GM10847 (cell line): Measurements from ENCODE around the gene GNB2.

Experiments used
- POLR2A ChIP-seq: IDR thresholded peaks from 2 replicates; pipeline ENCODE4 v1.6.1; 2011; ENCODE audit not compliant: insufficient read length; ENCODE audit errors: extremely low read depth

Gene GNB2

DNA sequence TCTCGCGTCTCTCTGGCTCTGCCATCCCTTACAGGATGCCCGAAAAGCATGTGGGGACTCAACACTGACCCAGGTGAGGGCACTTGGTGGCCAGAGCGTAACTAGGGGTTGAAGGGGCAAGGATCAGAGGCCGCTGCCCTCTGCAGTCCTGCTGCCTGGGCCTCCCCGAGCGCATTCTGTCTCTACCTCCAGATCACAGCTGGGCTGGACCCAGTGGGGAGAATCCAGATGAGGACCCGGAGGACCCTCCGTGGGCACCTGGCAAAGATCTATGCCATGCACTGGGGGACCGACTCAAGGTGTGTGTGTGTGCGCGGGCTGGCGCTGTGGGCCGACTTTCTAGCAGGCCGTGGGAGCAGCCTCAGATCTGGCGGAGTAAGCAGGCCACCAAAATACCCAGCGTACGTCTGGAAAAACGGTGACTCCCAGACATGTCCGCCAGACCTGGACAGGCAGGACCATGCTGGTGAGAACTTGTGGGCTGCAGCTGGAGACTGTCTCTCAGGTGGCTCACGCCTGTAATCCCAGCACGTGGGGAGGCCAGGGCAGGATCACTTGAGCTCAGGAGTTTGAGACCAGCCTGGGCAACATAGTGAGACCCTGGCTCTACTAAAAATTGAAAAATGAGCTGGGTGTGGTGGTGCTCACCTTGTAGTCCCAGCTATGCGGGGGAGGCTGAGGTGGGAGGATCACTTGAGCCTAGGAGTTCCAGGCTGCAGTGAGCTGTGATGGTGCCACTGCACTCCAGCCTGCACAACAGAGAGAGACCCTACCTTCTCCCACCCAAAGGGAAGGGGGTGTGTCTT is 3.2 kb downstream of the GNB2 start:
- no peak for TF ChIP-seq POLR2A

DNA sequence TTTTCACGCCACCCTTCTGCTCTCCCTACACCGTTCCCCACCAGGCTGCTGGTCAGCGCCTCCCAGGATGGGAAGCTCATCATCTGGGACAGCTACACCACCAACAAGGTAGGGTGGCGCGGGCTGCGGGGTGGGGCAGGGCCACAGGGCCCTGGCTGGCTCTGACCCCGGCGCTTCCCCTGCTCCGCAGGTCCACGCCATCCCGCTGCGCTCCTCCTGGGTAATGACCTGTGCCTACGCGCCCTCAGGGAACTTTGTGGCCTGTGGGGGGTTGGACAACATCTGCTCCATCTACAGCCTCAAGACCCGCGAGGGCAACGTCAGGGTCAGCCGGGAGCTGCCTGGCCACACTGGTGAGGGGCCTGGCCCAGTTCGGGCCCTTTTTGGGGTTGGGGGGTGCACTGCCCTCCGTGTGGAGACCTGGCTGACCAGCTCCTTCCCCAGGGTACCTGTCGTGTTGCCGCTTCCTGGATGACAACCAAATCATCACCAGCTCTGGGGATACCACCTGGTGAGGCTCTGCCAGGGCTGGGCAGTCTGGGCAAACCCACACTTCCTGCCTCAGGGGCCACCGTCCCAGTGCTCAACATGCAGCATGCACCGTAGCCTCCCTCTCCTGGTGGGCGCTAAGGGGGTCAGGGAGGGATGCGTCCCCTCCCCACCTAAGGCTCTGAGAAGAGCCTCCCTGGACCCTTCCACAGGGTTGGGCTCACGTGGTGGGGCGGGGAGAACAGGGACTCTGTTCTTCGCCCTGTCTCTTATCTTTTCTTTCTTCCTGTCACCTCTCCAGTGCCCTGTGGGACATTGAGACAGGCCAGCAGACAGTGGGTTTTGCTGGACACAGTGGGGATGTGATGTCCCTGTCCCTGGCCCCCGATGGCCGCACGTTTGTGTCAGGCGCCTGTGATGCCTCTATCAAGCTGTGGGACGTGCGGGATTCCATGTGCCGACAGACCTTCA is 4.0 kb downstream of the GNB2 start:
- no peak for TF ChIP-seq POLR2A

DNA sequence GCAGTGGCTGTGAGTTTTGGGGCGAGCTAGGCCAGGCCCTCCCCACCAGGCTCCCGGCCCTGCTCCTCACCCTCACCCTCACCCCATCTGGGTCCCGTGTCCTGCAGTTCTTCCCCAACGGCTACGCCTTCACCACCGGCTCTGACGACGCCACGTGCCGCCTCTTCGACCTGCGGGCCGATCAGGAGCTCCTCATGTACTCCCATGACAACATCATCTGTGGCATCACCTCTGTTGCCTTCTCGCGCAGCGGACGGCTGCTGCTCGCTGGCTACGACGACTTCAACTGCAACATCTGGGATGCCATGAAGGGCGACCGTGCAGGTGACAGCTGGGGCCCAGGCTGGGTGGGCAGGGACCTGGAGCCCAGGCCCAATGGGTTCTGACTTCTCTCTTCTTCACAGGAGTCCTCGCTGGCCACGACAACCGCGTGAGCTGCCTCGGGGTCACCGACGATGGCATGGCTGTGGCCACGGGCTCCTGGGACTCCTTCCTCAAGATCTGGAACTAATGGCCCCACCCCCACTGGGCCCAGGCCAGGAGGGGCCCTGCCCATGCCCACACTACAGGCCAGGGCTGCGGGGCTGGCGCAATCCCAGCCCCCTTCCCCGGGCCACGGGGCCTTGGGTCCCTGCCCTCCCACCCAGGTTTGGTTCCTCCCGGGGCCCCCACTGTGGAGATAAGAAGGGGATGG is 4.9 kb downstream of the GNB2 start:
- TF ChIP-seq POLR2A = no peak

GRCh38 chr7:100679129-100679926 is 5.8 kb downstream of the GNB2 start:
- TF ChIP-seq POLR2A = no peak

DNA sequence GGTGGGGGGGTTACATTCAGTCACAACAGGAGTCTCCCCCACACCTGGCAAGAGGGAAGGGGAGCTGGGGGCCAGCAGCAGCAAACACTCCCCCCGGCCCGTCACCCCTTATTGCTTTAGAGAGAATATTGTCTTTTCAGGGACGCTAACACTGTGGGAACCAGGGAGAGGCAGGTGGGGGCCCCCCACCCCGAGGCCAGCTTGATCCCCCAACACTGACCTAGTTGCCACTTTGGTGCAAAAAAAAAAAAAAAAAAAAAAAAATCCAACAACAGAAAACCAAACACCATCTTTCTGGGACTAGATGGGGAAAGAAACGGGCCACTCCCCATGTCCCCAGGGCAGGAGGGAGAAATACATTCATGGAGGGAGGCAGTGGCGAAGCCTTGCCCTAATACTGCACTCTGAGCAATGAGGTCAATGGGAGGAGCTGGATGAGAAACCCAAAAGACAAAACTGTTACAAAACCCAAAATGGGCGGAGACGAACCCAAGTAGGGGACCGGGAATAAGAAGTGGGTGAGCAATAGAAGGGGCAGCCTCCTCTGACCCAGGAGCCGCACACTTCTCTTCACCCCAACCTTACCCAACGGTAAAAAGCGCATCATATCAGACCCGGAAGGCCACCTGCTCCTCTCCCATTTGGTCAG is 6.5 kb downstream of the GNB2 start:
- peak; percentile 9 for TF ChIP-seq POLR2A

- peak; percentile 17 for TF ChIP-seq POLR2A
These were observed 7.2 kb downstream of the GNB2 start for GRCh38 chr7:100680576-100681271.

- no peak for TF ChIP-seq POLR2A
These were observed 8.1 kb downstream of the GNB2 start for GRCh38 chr7:100681491-100682227.

DNA sequence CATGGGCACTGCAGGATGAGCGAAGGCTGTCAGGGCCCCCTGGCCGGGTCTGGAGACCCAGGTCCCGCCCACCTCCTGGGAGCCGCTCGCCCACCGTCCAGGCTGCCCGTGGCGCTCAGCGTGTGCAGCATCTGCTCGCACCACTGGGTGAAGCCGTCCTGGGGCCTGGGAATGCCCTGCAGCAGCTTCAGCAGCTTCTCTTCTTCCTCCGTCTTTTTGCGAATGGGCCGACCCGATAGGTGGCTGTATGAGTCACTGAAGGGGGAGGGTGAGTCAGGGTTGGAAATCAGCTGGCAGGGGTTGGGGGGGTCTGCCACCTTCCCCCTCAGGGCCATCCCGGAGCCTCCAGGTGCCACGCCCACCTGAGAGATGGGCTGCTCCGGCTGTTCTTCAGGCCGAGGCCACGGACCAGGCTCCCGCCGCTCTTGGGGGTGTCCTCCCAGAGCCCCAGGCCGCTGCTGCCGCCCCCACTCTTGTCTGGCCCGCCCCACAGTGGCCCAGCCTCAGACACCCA is 8.7 kb downstream of the GNB2 start:
- no peak for TF ChIP-seq POLR2A

DNA sequence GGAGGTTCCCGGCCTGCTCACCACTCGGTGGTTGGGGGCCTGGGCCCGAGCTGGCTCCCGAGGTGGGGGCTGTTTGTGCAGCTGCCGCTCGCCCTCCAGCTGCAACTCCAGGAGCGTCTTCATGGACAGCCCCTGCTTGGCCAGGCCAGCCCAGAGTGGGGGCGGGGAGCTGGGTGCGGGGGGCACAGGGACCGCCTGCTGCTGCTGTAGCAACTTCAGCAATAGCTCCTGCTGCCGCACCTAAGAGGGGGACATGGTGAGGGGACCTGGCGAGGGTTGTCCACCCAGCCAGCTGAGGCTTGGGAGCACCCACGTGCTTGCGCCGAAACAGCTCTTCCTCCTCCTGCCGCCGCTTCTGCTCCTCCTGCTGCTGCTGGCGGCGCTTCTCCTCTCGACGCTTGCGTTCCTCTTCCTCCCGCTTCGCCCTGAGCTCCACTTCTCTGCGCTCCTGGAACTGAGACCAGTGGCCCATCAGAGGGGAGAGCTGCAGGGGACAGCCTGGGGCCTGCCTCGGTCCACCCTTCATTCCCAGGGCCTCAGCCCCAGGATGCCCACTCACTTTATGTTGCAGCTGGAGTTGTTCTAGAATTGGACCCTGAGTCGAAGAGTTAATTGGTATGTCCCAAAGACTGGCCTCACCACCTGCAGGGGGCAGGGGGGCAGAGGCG is 9.6 kb downstream of the GNB2 start:
- no peak for TF ChIP-seq POLR2A

DNA sequence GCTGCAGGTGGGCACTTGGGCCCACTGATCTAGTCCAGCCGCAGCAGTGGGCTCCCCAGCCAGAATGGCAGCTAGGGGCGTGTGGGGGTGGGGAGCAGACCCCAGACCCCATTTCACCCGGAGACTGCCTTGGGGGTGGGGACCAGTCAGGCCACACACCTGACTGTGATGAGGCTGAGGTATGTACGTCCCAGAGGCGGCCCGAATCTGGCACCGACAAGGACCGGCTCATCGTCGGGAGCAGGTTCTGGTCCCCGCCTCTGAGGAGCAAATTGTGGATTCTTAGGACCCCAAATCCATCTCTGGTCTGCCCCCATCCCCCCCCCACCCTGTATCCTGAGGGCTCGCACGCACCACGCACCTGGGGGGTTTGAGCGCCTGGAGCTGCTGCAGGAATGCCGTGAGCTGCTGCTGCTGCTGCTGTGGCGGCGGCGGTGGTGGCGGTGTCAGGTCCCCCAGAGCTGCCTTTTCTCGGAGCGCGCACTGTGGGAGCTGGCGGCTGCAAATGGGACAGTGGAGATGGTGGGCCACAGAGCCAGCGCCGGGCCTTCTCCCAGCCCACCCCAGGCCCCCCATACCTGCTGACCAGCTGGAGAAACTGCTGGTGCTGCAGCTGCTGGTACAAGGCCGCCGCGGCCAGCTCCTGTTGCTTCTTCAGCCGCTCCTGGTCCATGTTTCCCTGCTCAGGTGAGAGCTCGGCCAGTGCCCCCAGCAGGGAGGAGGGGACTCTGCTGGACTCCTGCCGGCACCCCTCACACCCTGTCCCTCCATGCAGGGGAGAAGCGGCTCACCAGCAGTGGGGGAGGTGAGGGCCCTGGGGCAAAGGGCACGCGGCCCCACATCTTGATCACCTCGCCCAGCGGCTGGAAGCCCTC is 10.4 kb downstream of the GNB2 start:
- no peak for TF ChIP-seq POLR2A

DNA sequence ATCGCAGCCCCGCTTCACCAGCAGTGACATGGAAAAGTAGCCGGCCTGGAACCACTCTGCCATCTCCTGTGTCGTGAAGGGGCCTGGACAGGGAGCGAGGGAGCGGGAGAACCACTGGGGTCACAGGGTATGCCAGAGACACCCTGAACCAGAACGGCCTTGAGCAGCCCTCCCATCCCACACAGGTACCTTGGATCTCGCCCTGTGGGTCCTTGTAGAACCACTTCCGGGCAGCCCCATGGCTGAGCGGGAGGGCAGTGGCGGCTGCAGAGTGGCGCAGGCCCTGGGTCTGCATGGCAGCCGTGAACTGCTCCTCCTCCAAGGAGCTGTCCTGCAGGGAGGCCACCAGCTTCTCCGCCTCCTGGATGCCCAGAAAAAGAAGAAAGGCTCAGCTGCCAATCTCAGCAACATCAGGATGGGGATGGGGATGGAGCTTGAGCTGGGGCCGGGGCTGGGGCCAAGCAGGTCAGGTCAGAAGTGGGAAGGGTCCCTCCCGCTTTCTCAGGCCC is 11.0 kb downstream of the GNB2 start:
- no peak for TF ChIP-seq POLR2A
